Measurements from ENCODE around the gene ANKH. TPM values are rescaled to one million over a fixed set of nuclear protein-coding genes. Genes with fewer than 3 reads are reported as not detected.
A peak's percentile ranks its signal among the peaks of the same experiment; 100 is the strongest.

Gene ANKH
- total RNA-seq, 1 donor from 2014 or later, result 39.1 TPM

GRCh38 chr5:14794583-14795230 is 76.9 kb downstream of the ANKH start:
- no peak overlapping the region for H3K4me3 Mint-ChIP-seq
- H3K27ac Mint-ChIP-seq, result no peak overlapping the region
- H3K27me3 Mint-ChIP-seq (ENCODE audit: low read depth), result no peaks in the 10 kb centered on the region
- H3K9me3 Mint-ChIP-seq, result peaks cover under 1% of the 10 kb centered on the region
- peaks cover 4% of the 10 kb centered on the region for H3K4me1 Mint-ChIP-seq
- no peak for TF ChIP-seq CTCF (IDR thresholded peaks at IDR 0.05; ENCODE audit: unreplicated experiment)
- DNase-seq (ENCODE audit: low spot score in 2 of 2, unreplicated experiment in 2 of 2), result no peak
- peaks cover 5% of the 10 kb centered on the region for H3K36me3 Mint-ChIP-seq

- TF ChIP-seq CTCF (IDR thresholded peaks at IDR 0.05; ENCODE audit: unreplicated experiment), result no peak
- no peak overlapping the region for H3K27ac Mint-ChIP-seq
- H3K9me3 Mint-ChIP-seq, result no peaks in the 10 kb centered on the region
- H3K4me3 Mint-ChIP-seq, result no peak overlapping the region
- H3K27me3 Mint-ChIP-seq (ENCODE audit: low read depth), result no peaks in the 10 kb centered on the region
- DNase-seq (ENCODE audit: low spot score in 2 of 2, unreplicated experiment in 2 of 2), result no peak
- H3K4me1 Mint-ChIP-seq, result peaks cover 4% of the 10 kb centered on the region
- peaks cover 5% of the 10 kb centered on the region for H3K36me3 Mint-ChIP-seq
Measured at GRCh38 chr5:14793851-14794250, 77.7 kb downstream of the ANKH start.

GRCh38 chr5:14790911-14791310 is 80.7 kb downstream of the ANKH start:
- Mint-ChIP-seq H3K9me3 (no peaks in the 10 kb centered on the region), H3K36me3 (no peaks in the 10 kb centered on the region), H3K4me1 (peaks cover 12% of the 10 kb centered on the region), H3K27me3 (ENCODE audit: low read depth) (no peaks in the 10 kb centered on the region), H3K27ac (no peak overlapping the region), H3K4me3 (no peak overlapping the region)
- TF ChIP-seq CTCF (IDR thresholded peaks at IDR 0.05; ENCODE audit: unreplicated experiment), result no peak
- no peak for DNase-seq (ENCODE audit: low spot score in 2 of 2, unreplicated experiment in 2 of 2)

GRCh38 chr5:14790220-14790619 is 81.4 kb downstream of the ANKH start:
- Mint-ChIP-seq H3K36me3 (no peaks in the 10 kb centered on the region), H3K9me3 (peaks cover 2% of the 10 kb centered on the region), H3K27ac (peak overlapping the region; percentile 2), H3K27me3 (ENCODE audit: low read depth) (no peaks in the 10 kb centered on the region), H3K4me3 (no peak overlapping the region), H3K4me1 (peaks cover 12% of the 10 kb centered on the region)
- TF ChIP-seq CTCF (IDR thresholded peaks at IDR 0.05; ENCODE audit: unreplicated experiment), result no peak
- no peak for DNase-seq (ENCODE audit: low spot score in 2 of 2, unreplicated experiment in 2 of 2)

- DNase-seq (ENCODE audit: low spot score in 2 of 2, unreplicated experiment in 2 of 2), result no peak
- Mint-ChIP-seq H3K36me3 (peaks cover 8% of the 10 kb centered on the region), H3K27ac (no peak overlapping the region), H3K9me3 (peaks cover 14% of the 10 kb centered on the region), H3K4me3 (no peak overlapping the region), H3K4me1 (peaks cover 12% of the 10 kb centered on the region), H3K27me3 (ENCODE audit: low read depth) (no peaks in the 10 kb centered on the region)
- TF ChIP-seq CTCF (IDR thresholded peaks at IDR 0.05; ENCODE audit: unreplicated experiment), result no peak
Measured at GRCh38 chr5:14787801-14788579, 83.6 kb downstream of the ANKH start.
